ENCODE results near the gene FAM107A. TPM values are rescaled to one million over a fixed set of nuclear protein-coding genes. Genes with fewer than 3 reads are reported as not detected.

The FAM107A gene
- total and polyA plus RNA-seq, 2 of the 13 experiments (the other 11 are each of a cell fraction or from before 2014, with no cell fraction given): not detected

GRCh38 chr3:58617338-58617761 lies 40.2 kb upstream of the FAM107A start:
- ATAC-seq (no peak), DNase-seq (ENCODE audit: low spot score) (no peak), FAIRE-seq (no peak)
- ChIA-PET POLR2A (no interaction called here), CTCF (ENCODE audit: low intra/inter-chr PET ratio, low total read pairs) (no interaction called here)
- BruUV-seq (replicated peaks): no TSS peak
- Histone ChIP-seq H3K4me1 (ENCODE audit: insufficient read depth, low read length) (no peaks in the 10 kb centered on the region; the same call in 1 of the 2 replicates), H4K20me1 (ENCODE audit: insufficient read depth, low read length) (no peaks in the 10 kb centered on the region), H3K79me2 (ENCODE audit: insufficient read depth, low read length) (no peaks in the 10 kb centered on the region), H3K4me2 (ENCODE audit: low read depth, low read length) (no peak overlapping the region), H3K27me3 (ENCODE audit: control insufficient read depth in 1 of 2, insufficient read depth in 2 of 2, low read length in 2 of 2) (peaks cover 0 to 10% of the 10 kb centered on the region in 2 experiments; a peak in 2 of 5 replicates), H3K9me3 (ENCODE audit: low read length) (no peaks in the 10 kb centered on the region), H3K4me3 (replicated peaks in 1 of 3; ENCODE audit: insufficient read depth in 1 of 3, low read depth in 2 of 3, low read length in 3 of 3) (no peak overlapping the region), H2AFZ (ENCODE audit: low read length) (no peak overlapping the region), H3K27ac (ENCODE audit: extremely low read length, insufficient read depth, low read length) (no peak overlapping the region), H3K36me3 (replicated peaks in 1 of 2; ENCODE audit: control insufficient read depth in 1 of 2, insufficient read depth in 2 of 2, low read length in 2 of 2) (no peaks in the 10 kb centered on the region), H3K9ac (ENCODE audit: insufficient read depth, low read depth, low read length) (no peak overlapping the region)
- intact Hi-C loops (cut with micrococcal nuclease; ENCODE audit: unreplicated experiment): no loop called here
- in situ Hi-C loops (cut with HindIII; ENCODE audit: extremely low pct_ligation_motif_present, low pct_unique_long_range_greater_than_20kb): no loop called here
- 33% methylated on average over 6 of the region's 8 CpGs for WGBS (ENCODE audit: low lambda C conversion rate)
- TF ChIP-seq ZNF10 (CRISPR knock-in tag; IDR thresholded peaks at IDR 0.05; ENCODE audit: borderline replicate concordance, low read depth) (no peak), ZNF362 (CRISPR knock-in tag; IDR thresholded peaks at IDR 0.05; ENCODE audit: borderline replicate concordance) (no peak), ZSCAN5A (CRISPR knock-in tag; IDR thresholded peaks at IDR 0.05; ENCODE audit: borderline replicate concordance) (no peak), ZNF878 (CRISPR knock-in tag; IDR thresholded peaks at IDR 0.05) (no peak), MEIS1 (CRISPR knock-in tag; IDR thresholded peaks at IDR 0.05; ENCODE audit: borderline replicate concordance) (no peak), ZNF644 (CRISPR knock-in tag; IDR thresholded peaks at IDR 0.05; ENCODE audit: low read depth) (no peak), ZNF776 (CRISPR knock-in tag; IDR thresholded peaks at IDR 0.05) (no peak), ZNF704 (CRISPR knock-in tag; IDR thresholded peaks at IDR 0.05; ENCODE audit: borderline replicate concordance) (no peak), ZHX2 (IDR thresholded peaks at IDR 0.05; ENCODE audit: low read depth) (no peak), ZHX2 (CRISPR knock-in tag; IDR thresholded peaks at IDR 0.05; ENCODE audit: borderline replicate concordance) (no peak), ZNF589 (CRISPR knock-in tag; conservative IDR thresholded peaks at IDR 0.05) (no peak), HOXA5 (CRISPR knock-in tag; IDR thresholded peaks at IDR 0.05) (no peak)

Measured in HepG2 (cell line).